GM12873 (cell line): ENCODE results near the gene MSH3.

Experiments used
- CTCF ChIP-seq: IDR thresholded peaks from 2 replicates; pipeline ENCODE4 v1.5.1; 2012; ENCODE audit warnings: low read depth, mild to moderate bottlenecking, moderate library complexity, low read length, control low read depth; ENCODE audit not compliant: insufficient read depth; ENCODE audit errors: missing control alignments

The MSH3 gene

GRCh38 chr5:80822640-80823039 lies 168.2 kb downstream of the MSH3 start:
- no peak for TF ChIP-seq CTCF

GRCh38 chr5:80825786-80826460 lies 171.5 kb downstream of the MSH3 start:
- TF ChIP-seq CTCF: no peak

GRCh38 chr5:80834710-80835109 lies 180.3 kb downstream of the MSH3 start:
- TF ChIP-seq CTCF: no peak

GRCh38 chr5:80835128-80835527 lies 180.7 kb downstream of the MSH3 start:
- no peak for TF ChIP-seq CTCF

GRCh38 chr5:80837679-80838078 lies 183.2 kb downstream of the MSH3 start:
- no peak for TF ChIP-seq CTCF

- no peak for TF ChIP-seq CTCF
Observed at GRCh38 chr5:80852331-80853245, 198.1 kb downstream of the MSH3 start.

- TF ChIP-seq CTCF: no peak
Observed at GRCh38 chr5:80853413-80853812, 199.0 kb downstream of the MSH3 start.
